Natural killer cell treated with Interleukin-12 subunit alpha and Interleukin-12 subunit beta and Interleukin-15 and Interleukin-18, amount 100 ng/mL, for 72 hours (primary cell): ENCODE results near the gene BARHL2. TPM values are rescaled to one million over a fixed set of nuclear protein-coding genes. Genes with fewer than 3 reads are reported as not detected.

Experiments
- ATAC-seq, 2 donors: fragments of 150-1000 bp; cut with Tn5 transposase in 1 of 2; sonication (Bioruptor Pico), chemical (Tn5 transposase) in 1 of 2; 2 replicates each; pipeline ENCODE4 v1.10.0; 2021
- DNase-seq: peaks from one replicate; pipeline ENCODE4 v3.0.0; 2022; ENCODE audit warnings: low spot score
- H3K27ac Mint-ChIP-seq, 2 donors: 1 replicate in 1 of 2; 2 replicates in 1 of 2; pipeline ENCODE4 v1.8.0; 2022; ENCODE audit warnings: mixed read lengths in 2 of 2, mild to moderate bottlenecking in 1 of 2, moderate library complexity in 1 of 2
- H3K27me3 Mint-ChIP-seq, 2 donors: 1 replicate in 1 of 2; 2 replicates in 1 of 2; pipeline ENCODE4 v1.8.0; 2022; ENCODE audit warnings: mixed read lengths in 2 of 2
- H3K36me3 Mint-ChIP-seq: one replicate; pipeline ENCODE4 v1.8.0; 2022; ENCODE audit warnings: mixed read lengths
- H3K4me1 Mint-ChIP-seq, 2 donors: 1 replicate in 1 of 2; 2 replicates in 1 of 2; pipeline ENCODE4 v1.8.0; 2022; ENCODE audit warnings: low read depth in 2 of 2, mixed read lengths in 2 of 2, mild to moderate bottlenecking in 1 of 2
- H3K4me3 Mint-ChIP-seq: one replicate; pipeline ENCODE4 v1.8.0; 2022; ENCODE audit warnings: mixed read lengths
- H3K9me3 Mint-ChIP-seq: 2 replicates; pipeline ENCODE4 v1.8.0; 2022; ENCODE audit warnings: mixed read lengths
- total RNA-seq, 2 donors: library from RNA; stranded (reverse); gene quantifications; one replicate each; pipeline ENCODE4 v1.2.3, GENCODE V29; 2022

The BARHL2 gene
- total RNA-seq, 2 donors from 2014 or later: not detected

- ATAC-seq: no peak
- Mint-ChIP-seq H3K9me3 (no peaks in the 10 kb centered on the region), H3K27me3 (peaks cover 66 to 90% of the 10 kb centered on the region in 2 donors), H3K27ac (no peak overlapping the region), H3K4me1 (peaks cover 30 to 32% of the 10 kb centered on the region in 2 donors), H3K4me3 (no peak overlapping the region), H3K36me3 (peaks cover 5% of the 10 kb centered on the region)
- DNase-seq: no peak
Measured at GRCh38 chr1:90720145-90720636, 3.1 kb upstream of the BARHL2 start.

- ATAC-seq: no peak
- Mint-ChIP-seq H3K27ac (peak overlapping the region in 1 of 2 donors; percentile 60), H3K4me3 (peak overlapping the region; percentile 50)
Measured at GRCh38 chr1:90719330-90720144, 2.4 kb upstream of the BARHL2 start.

GRCh38 chr1:90718411-90719329, 1.6 kb upstream of the BARHL2 start:
- no peaks in the 10 kb centered on the region for H3K9me3 Mint-ChIP-seq
- peaks cover 5% of the 10 kb centered on the region for H3K36me3 Mint-ChIP-seq
- peaks cover 21 to 25% of the 10 kb centered on the region in 2 donors for H3K4me1 Mint-ChIP-seq
- ATAC-seq (no peak), DNase-seq (no peak)
- peak overlapping the region in 1 of 2 donors; percentile 60 for H3K27ac Mint-ChIP-seq
- H3K27me3 Mint-ChIP-seq: peaks cover 65 to 87% of the 10 kb centered on the region in 2 donors
- H3K4me3 Mint-ChIP-seq: peak overlapping the region; percentile 70

More at GRCh38 chr1:90719330-90720144, 2.4 kb upstream of the BARHL2 start:
- no peak for DNase-seq
- Mint-ChIP-seq H3K4me1 (peaks cover 29 to 32% of the 10 kb centered on the region in 2 donors), H3K27me3 (peaks cover 65 to 91% of the 10 kb centered on the region in 2 donors), H3K36me3 (peaks cover 5% of the 10 kb centered on the region), H3K9me3 (no peaks in the 10 kb centered on the region)

- H3K27ac Mint-ChIP-seq: no peak overlapping the region
- DNase-seq: no peak
- ATAC-seq: peak; percentile 48 to 78
- no peaks in the 10 kb centered on the region for H3K9me3 Mint-ChIP-seq
- H3K27me3 Mint-ChIP-seq: peaks cover 66 to 88% of the 10 kb centered on the region in 2 donors
- H3K4me1 Mint-ChIP-seq: peaks cover 21% of the 10 kb centered on the region in 2 donors
- H3K4me3 Mint-ChIP-seq: peak overlapping the region; percentile 70
- peaks cover 5% of the 10 kb centered on the region for H3K36me3 Mint-ChIP-seq
Measured at GRCh38 chr1:90717665-90718410, 736 bp upstream of the BARHL2 start.

DNA sequence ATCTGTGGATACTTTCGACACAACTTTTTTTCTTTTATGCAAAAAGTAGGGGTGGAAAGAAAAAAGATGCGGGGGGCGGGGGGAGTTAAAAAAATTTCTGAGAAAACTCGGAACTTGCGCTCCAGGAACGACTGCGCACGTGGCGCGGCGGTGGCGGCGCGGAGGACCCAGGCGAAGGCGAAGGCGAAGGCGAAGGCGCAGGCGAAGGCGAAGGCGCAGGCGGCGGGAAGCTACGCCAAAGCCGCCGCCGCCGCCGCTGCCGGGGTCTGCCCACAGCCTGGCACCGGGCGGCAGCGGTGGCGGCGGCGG, 208 bp upstream of the BARHL2 start:
- DNase-seq (no peak), ATAC-seq (no peak)
- Mint-ChIP-seq H3K27ac (peak overlapping the region in 1 of 2 donors; percentile 28), H3K36me3 (peaks cover 5% of the 10 kb centered on the region), H3K4me1 (peaks cover 21% of the 10 kb centered on the region in 2 donors), H3K27me3 (peaks cover 64 to 88% of the 10 kb centered on the region in 2 donors), H3K4me3 (peak overlapping the region; percentile 58), H3K9me3 (no peaks in the 10 kb centered on the region)

- no peak for DNase-seq
- H3K36me3 Mint-ChIP-seq: peaks cover 5% of the 10 kb centered on the region
- peaks cover 60 to 84% of the 10 kb centered on the region in 2 donors for H3K27me3 Mint-ChIP-seq
- no peaks in the 10 kb centered on the region for H3K9me3 Mint-ChIP-seq
- no peak for ATAC-seq
- H3K27ac Mint-ChIP-seq: peak overlapping the region in 1 of 2 donors; percentile 28
- H3K4me3 Mint-ChIP-seq: peak overlapping the region; percentile 58
- peaks cover 12 to 21% of the 10 kb centered on the region in 2 donors for H3K4me1 Mint-ChIP-seq
Measured at GRCh38 chr1:90716243-90716551, 905 bp downstream of the BARHL2 start.

DNA sequence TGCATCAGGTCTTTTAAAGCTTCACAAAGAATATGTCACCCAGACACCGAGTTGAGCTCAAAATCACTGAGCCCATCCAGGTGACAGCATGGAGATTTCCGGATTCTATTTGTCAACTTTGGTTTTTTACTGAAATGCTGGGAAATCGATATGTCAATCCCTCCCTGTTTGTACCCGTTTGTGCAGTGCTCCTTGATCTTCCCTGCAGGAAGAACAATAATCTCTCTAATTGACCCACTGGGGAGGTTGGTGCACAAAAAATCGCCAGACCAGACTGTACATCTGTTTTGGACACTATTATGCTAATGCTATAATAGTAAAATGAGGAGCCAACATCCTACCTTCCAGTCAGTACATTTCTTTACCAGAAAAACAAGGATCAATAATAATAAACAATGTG, 1.8 kb downstream of the BARHL2 start:
- no peak overlapping the region for H3K27ac Mint-ChIP-seq

GRCh38 chr1:90714521-90714951, 2.6 kb downstream of the BARHL2 start:
- no peak for DNase-seq
- peaks cover 11 to 21% of the 10 kb centered on the region in 2 donors for H3K4me1 Mint-ChIP-seq
- no peak for ATAC-seq
- peaks cover 59 to 81% of the 10 kb centered on the region in 2 donors for H3K27me3 Mint-ChIP-seq
- no peak overlapping the region for H3K27ac Mint-ChIP-seq
- peaks cover 5% of the 10 kb centered on the region for H3K36me3 Mint-ChIP-seq
- H3K4me3 Mint-ChIP-seq: no peak overlapping the region
- no peaks in the 10 kb centered on the region for H3K9me3 Mint-ChIP-seq

More for the DNA sequence above, 1.8 kb downstream of the BARHL2 start:
- DNase-seq: no peak
- ATAC-seq: no peak
- H3K4me1 Mint-ChIP-seq: peaks cover 11 to 21% of the 10 kb centered on the region in 2 donors
- peaks cover 56 to 78% of the 10 kb centered on the region in 2 donors for H3K27me3 Mint-ChIP-seq
- peaks cover 5% of the 10 kb centered on the region for H3K36me3 Mint-ChIP-seq
- H3K9me3 Mint-ChIP-seq: no peaks in the 10 kb centered on the region
- H3K4me3 Mint-ChIP-seq: no peak overlapping the region

GRCh38 chr1:90713741-90714509, 3.2 kb downstream of the BARHL2 start:
- H3K4me3 Mint-ChIP-seq: no peak overlapping the region
- DNase-seq (no peak), ATAC-seq (no peak)
- no peak overlapping the region for H3K27ac Mint-ChIP-seq
- H3K36me3 Mint-ChIP-seq: peaks cover 2% of the 10 kb centered on the region
- no peaks in the 10 kb centered on the region for H3K9me3 Mint-ChIP-seq
- peaks cover 58 to 82% of the 10 kb centered on the region in 2 donors for H3K27me3 Mint-ChIP-seq
- peaks cover 8 to 15% of the 10 kb centered on the region in 2 donors for H3K4me1 Mint-ChIP-seq

- peaks cover 56 to 82% of the 10 kb centered on the region in 2 donors for H3K27me3 Mint-ChIP-seq
- peaks cover 5 to 11% of the 10 kb centered on the region in 2 donors for H3K4me1 Mint-ChIP-seq
- ATAC-seq (no peak), DNase-seq (no peak)
- no peaks in the 10 kb centered on the region for H3K9me3 Mint-ChIP-seq
- H3K4me3 Mint-ChIP-seq: no peak overlapping the region
- no peaks in the 10 kb centered on the region for H3K36me3 Mint-ChIP-seq
- H3K27ac Mint-ChIP-seq: no peak overlapping the region
Measured at GRCh38 chr1:90712915-90713730, 4.0 kb downstream of the BARHL2 start.

- Mint-ChIP-seq H3K27ac (no peak overlapping the region), H3K36me3 (no peaks in the 10 kb centered on the region), H3K4me3 (no peak overlapping the region), H3K4me1 (peaks cover 5 to 9% of the 10 kb centered on the region in 2 donors), H3K9me3 (no peaks in the 10 kb centered on the region), H3K27me3 (peaks cover 59 to 86% of the 10 kb centered on the region in 2 donors)
- ATAC-seq (no peak), DNase-seq (no peak)
Measured at GRCh38 chr1:90712153-90712856, 4.8 kb downstream of the BARHL2 start.
